Suprapubic skin (tissue), 4 donors: ENCODE results near the gene ACER1.

Experiments used
- CTCF ChIP-seq, 2 donors: fragments of 200-600 bp in 1 of 2; fragments of 450-650 bp in 1 of 2; sonication (generic) in 1 of 2; IDR thresholded peaks; one replicate each; pipeline ENCODE4 v1.5.1; 2016 to 2019; ENCODE audit warnings: antibody characterized with exemption in 2 of 2, mild to moderate bottlenecking in 1 of 2, moderate library complexity in 1 of 2
- POLR2A ChIP-seq, 2 donors: fragments of 450-650 bp; IDR thresholded peaks; one replicate each; pipeline ENCODE4 v1.6.1; 2017; ENCODE audit warnings: antibody characterized with exemption in 2 of 2, mild to moderate bottlenecking in 2 of 2, moderate library complexity in 2 of 2
- POLR2AphosphoS5 ChIP-seq, 3 donors: sonication (generic); formaldehyde crosslinking; IDR thresholded peaks; one replicate each; pipeline ENCODE4 v1.6.1; 2017; ENCODE audit warnings: antibody characterized with exemption in 3 of 3

GRCh38 chr19:6279931-6280591, 53.4 kb downstream of the ACER1 start, which contains the start of gene MLLT1:
- peak; percentile 49 to 98 for TF ChIP-seq CTCF (IDR thresholded peaks at IDR 0.05)
- no peak for TF ChIP-seq POLR2AphosphoS5 (IDR thresholded peaks at IDR 0.05)
- peak in 1 of 2 donors; percentile 9 for TF ChIP-seq POLR2A (IDR thresholded peaks at IDR 0.05)
